ENCODE results near the gene RPP25L.

The RPP25L gene

GRCh38 chr9:34611251-34611810 is 566 bp downstream of the RPP25L start:
- DNase-seq (ENCODE audit: low read depth): no peak

GRCh38 chr9:34610434-34611206 is 1.3 kb downstream of the RPP25L start:
- DNase-seq (ENCODE audit: low read depth): no peak

GRCh38 chr9:34607331-34607730 is 4.6 kb downstream of the RPP25L start:
- DNase-seq (ENCODE audit: low read depth): no peak

GRCh38 chr9:34606905-34607304 is 5.0 kb downstream of the RPP25L start:
- DNase-seq (ENCODE audit: low read depth): no peak

GRCh38 chr9:34606190-34606589 is 5.7 kb downstream of the RPP25L start:
- no peak for DNase-seq (ENCODE audit: low read depth)

- DNase-seq (ENCODE audit: low read depth): peak; percentile 55
Observed at GRCh38 chr9:34603610-34604231, 8.2 kb downstream of the RPP25L start.

GRCh38 chr9:34601937-34602573 is 9.8 kb downstream of the RPP25L start:
- no peak for DNase-seq (ENCODE audit: low read depth)

GRCh38 chr9:34600908-34601307 is 11.0 kb downstream of the RPP25L start:
- DNase-seq (ENCODE audit: low read depth): no peak

- DNase-seq (ENCODE audit: low read depth): no peak
Observed at GRCh38 chr9:34599546-34599945, 12.4 kb downstream of the RPP25L start.

GRCh38 chr9:34594177-34594576 is 17.7 kb downstream of the RPP25L start:
- DNase-seq (ENCODE audit: low read depth): no peak

- DNase-seq (ENCODE audit: low read depth): no peak
Observed at GRCh38 chr9:34592895-34593601, 18.8 kb downstream of the RPP25L start.

GRCh38 chr9:34591917-34592866 is 19.7 kb downstream of the RPP25L start:
- no peak for DNase-seq (ENCODE audit: low read depth)

GRCh38 chr9:34591248-34591916 is 20.5 kb downstream of the RPP25L start:
- peak; percentile 40 for DNase-seq (ENCODE audit: low read depth)

GRCh38 chr9:34590381-34591247 is 21.3 kb downstream of the RPP25L start:
- no peak for DNase-seq (ENCODE audit: low read depth)

GRCh38 chr9:34589636-34590380 is 22.1 kb downstream of the RPP25L start, which contains the start of gene CNTFR:
TSS of gene CNTFR (minus strand) at chr9:34589724. CDS start at chr9:34568981, 20,743 bp downstream.
- DNase-seq (ENCODE audit: low read depth): no peak

- DNase-seq (ENCODE audit: low read depth): no peak
Observed at GRCh38 chr9:34588671-34589635, 22.9 kb downstream of the RPP25L start.

- no peak for DNase-seq (ENCODE audit: low read depth)
Observed at GRCh38 chr9:34587271-34587670, 24.6 kb downstream of the RPP25L start.

All from HS-27A (cell line).